Measurements from ENCODE around the gene RAP1GAP. TPM values are rescaled to one million over a fixed set of nuclear protein-coding genes. Genes with fewer than 3 reads are reported as not detected.
A peak's percentile ranks its signal among the peaks of the same experiment; 100 is the strongest.

RAP1GAP gene
- polyA plus RNA-seq (2011; rRNA removed) = 16.7 and 21.4 TPM in 2 replicates
- 8.2 and 10.2 TPM in 2 replicates for polyA plus RNA-seq (2012; cell fraction: cytosol; rRNA removed)
- 11.6 and 12.4 TPM in 2 replicates for polyA plus RNA-seq (2012; cell fraction: nucleus; rRNA removed)
- polyA plus RNA-seq (2017; fragmentation: RNase III; extraction: RNeasy Plus Mini Kit Qiagen cat#74134 plus additional on column Dnase treatment) = 4.3 to 5.4 TPM (median 5.1 TPM) in 3 replicates
- 24.1 and 28.7 TPM in 2 replicates for polyA minus RNA-seq (2011; rRNA and poly(A)+ RNA removed)

DNA sequence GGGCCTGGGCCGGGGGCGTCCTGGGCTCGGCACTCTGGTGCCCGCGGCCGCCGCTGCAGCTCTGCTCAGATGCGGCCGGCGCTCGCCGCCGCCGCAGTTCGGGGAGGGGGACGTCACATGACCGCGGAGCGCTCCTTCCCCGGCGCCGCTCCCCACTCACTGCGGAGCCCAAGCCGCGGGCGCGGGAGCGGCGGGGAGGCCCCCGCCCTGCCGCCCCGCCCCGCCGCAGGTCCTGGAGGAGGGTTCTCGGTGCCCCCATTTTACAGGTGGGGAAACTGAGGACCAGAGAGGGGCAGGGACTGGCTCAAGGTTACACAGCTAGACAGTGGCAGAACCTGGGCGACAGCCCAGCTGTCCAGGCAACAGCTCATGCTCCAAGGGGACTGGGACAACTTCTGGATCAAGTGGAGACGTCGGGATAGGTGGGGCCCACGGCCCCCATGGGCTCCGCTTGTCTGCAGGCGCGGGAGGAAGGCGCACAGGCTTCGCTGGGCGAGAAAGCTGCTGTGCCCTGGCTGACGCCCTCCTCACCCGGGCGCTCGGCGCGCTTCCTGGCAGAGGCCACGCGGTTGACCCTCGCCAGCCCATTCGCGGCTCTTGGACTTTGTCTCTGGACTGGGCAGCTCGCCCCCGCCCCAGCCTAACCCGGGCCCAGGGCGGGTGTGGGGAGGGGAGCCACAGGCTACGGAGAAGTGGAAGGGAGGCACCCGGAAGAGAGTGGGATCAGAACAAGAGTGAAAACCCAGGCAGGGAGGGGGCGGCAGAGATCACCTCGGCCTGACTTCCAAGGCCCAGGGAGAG lies at the start of gene RAP1GAP:
TSS of gene RAP1GAP (minus strand) at position 100 of the 801 bp plus-strand sequence. CDS start 49,325 bp downstream, outside the sequence.
- DNase-seq (ENCODE audit: low read depth in 1 of 2, low spot score in 1 of 2) (no peak), ATAC-seq (peak in 1 of 2 experiments; percentile 41; a peak in 3 of 6 replicates), FAIRE-seq (no peak)
- H3K4me3 ChIP-seq = peak within 1 kb of the TSS; percentile 45
- CTCF ChIA-PET = interaction anchor here (0.7 to 1.4 kb wide), 4 partner anchors 11 to 301 kb away, joined by 3 read pairs; no protein-coding TSS in a partner anchor
- POLR2A ChIA-PET = no interaction called here
- WGBS (ENCODE audit: missing lambda C conversion rate) = 73% methylated on average over 11 of the region's 64 CpGs
- H3K9me3 ChIP-seq = no peaks in the 10 kb centered on the region
- H3K27ac ChIP-seq = peak within 1 kb of the TSS; percentile 33 to 72; a peak in 4 of 6 replicates
- no peak for TF ChIP-seq EHF (CRISPR knock-in tag; IDR thresholded peaks at IDR 0.05)
- TF ChIP-seq BHLHE40 (IDR thresholded peaks at IDR 0.05; ENCODE audit: low read depth, low read length) = no peak
- TF ChIP-seq RAD21 (conservative IDR thresholded peaks at IDR 0.05 in 1 of 2, IDR thresholded peaks at IDR 0.05 in 1 of 2) = no peak
- TF ChIP-seq TFCP2L1 (CRISPR knock-in tag; IDR thresholded peaks at IDR 0.05) = no peak
- no peak for TF ChIP-seq ZNF302 (CRISPR knock-in tag; IDR thresholded peaks at IDR 0.05)
- TF ChIP-seq RARB (CRISPR knock-in tag; IDR thresholded peaks at IDR 0.05) = no peak
- TF ChIP-seq HOXB13 (CRISPR knock-in tag; IDR thresholded peaks at IDR 0.05; ENCODE audit: low read depth) = no peak
- TF ChIP-seq ZFP36 (IDR thresholded peaks at IDR 0.05; ENCODE audit: borderline replicate concordance, partially characterized antibody) = no peak
- TF ChIP-seq CBX2 (IDR thresholded peaks at IDR 0.05; ENCODE audit: borderline replicate concordance, low read depth) = no peak
- no peak for TF ChIP-seq HES2 (IDR thresholded peaks at IDR 0.05)
- TF ChIP-seq EHMT2 (IDR thresholded peaks at IDR 0.05; ENCODE audit: low read depth) = no peak
- TF ChIP-seq CEBPB (IDR thresholded peaks at IDR 0.05) = no peak
- TF ChIP-seq CBX8 (IDR thresholded peaks at IDR 0.05) = no peak
- TF ChIP-seq EP300 (IDR thresholded peaks at IDR 0.05) = no peak
- no peak for TF ChIP-seq HOXB5 (CRISPR knock-in tag; IDR thresholded peaks at IDR 0.05)
- no peak for TF ChIP-seq KDM5A (IDR thresholded peaks at IDR 0.05)
- TF ChIP-seq POLR2AphosphoS2 (conservative IDR thresholded peaks at IDR 0.05; ENCODE audit: low read length) = no peak
- TF ChIP-seq, protein P1, sequence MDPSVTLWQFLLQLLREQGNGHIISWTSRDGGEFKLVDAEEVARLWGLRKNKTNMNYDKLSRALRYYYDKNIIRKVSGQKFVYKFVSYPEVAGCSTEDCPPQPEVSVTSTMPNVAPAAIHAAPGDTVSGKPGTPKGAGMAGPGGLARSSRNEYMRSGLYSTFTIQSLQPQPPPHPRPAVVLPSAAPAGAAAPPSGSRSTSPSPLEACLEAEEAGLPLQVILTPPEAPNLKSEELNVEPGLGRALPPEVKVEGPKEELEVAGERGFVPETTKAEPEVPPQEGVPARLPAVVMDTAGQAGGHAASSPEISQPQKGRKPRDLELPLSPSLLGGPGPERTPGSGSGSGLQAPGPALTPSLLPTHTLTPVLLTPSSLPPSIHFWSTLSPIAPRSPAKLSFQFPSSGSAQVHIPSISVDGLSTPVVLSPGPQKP (IDR thresholded peaks at IDR 0.05; ENCODE audit: low read depth, low read length) = no peak
- no peak for TF ChIP-seq CTCF (IDR thresholded peaks at IDR 0.05)
- no peak for TF ChIP-seq NR3C1 (IDR thresholded peaks at IDR 0.05)
- H3K4me1 ChIP-seq = 0 out of 3 replicates have a peak, but pooled peaks cover 3% of the 10 kb centered on the region
- peak within 1 kb of the TSS; percentile 99 for H3K4me2 ChIP-seq

DNA sequence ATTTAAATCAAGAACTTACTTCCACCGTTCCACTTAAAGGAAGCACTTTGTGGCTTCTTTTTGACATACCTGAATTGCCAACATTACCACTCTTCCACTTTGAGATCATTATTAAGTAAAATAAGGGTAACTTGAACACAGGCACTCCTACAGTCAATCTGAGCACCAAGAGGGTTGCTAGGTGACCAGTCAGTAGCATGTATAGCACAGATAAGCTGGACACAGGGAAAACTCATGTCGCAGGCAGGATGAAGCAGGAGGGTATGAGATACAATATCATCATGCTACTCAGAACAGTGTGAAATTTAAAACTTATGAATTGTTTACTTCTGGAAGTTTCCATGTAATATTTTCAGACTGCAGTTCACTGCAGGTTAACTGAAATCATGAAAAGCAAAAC lies 47.0 kb upstream of the RAP1GAP start:
- no peak for ATAC-seq
- no peaks in the 10 kb centered on the region; the same call in 2 of the 3 replicates for H3K4me1 ChIP-seq
- DNase-seq (ENCODE audit: low read depth in 1 of 2, low spot score in 1 of 2) = no peak
- POLR2A ChIA-PET = no interaction called here
- H3K9me3 ChIP-seq = no peaks in the 10 kb centered on the region
- 93% methylated on average over 2 of the region's 2 CpGs for WGBS (ENCODE audit: missing lambda C conversion rate)
- no peak for TF ChIP-seq MAFK (IDR thresholded peaks at IDR 0.05; ENCODE audit: partially characterized antibody)
- TF ChIP-seq ZC3H11A (IDR thresholded peaks at IDR 0.05) = no peak
- TF ChIP-seq ZSCAN20 (CRISPR knock-in tag; IDR thresholded peaks at IDR 0.05) = no peak
- TF ChIP-seq CTCF (IDR thresholded peaks at IDR 0.05) = no peak
- no peak for TF ChIP-seq CHD2 (IDR thresholded peaks at IDR 0.05; ENCODE audit: low read length, partially characterized antibody)
- no peak for TF ChIP-seq ESRRA (IDR thresholded peaks at IDR 0.05; ENCODE audit: borderline replicate concordance, low read length)
- no peak for TF ChIP-seq NPAS2 (CRISPR knock-in tag; IDR thresholded peaks at IDR 0.05; ENCODE audit: borderline replicate concordance)
- no peak for TF ChIP-seq SREBF2 (IDR thresholded peaks at IDR 0.05)
- no peak for TF ChIP-seq CEBPB (IDR thresholded peaks at IDR 0.05)
- TF ChIP-seq HOXB13 (CRISPR knock-in tag; IDR thresholded peaks at IDR 0.05; ENCODE audit: low read depth) = no peak
- TF ChIP-seq, protein P2, sequence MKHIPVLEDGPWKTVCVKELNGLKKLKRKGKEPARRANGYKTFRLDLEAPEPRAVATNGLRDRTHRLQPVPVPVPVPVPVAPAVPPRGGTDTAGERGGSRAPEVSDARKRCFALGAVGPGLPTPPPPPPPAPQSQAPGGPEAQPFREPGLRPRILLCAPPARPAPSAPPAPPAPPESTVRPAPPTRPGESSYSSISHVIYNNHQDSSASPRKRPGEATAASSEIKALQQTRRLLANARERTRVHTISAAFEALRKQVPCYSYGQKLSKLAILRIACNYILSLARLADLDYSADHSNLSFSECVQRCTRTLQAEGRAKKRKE (CRISPR knock-in tag; IDR thresholded peaks at IDR 0.05; ENCODE audit: low read depth) = no peak
- no peak for TF ChIP-seq HEYL (CRISPR knock-in tag; IDR thresholded peaks at IDR 0.05)
- TF ChIP-seq BHLHE40 (IDR thresholded peaks at IDR 0.05; ENCODE audit: low read depth, low read length) = no peak
- TF ChIP-seq FOSB (CRISPR knock-in tag; IDR thresholded peaks at IDR 0.05) = no peak
- no peak overlapping the region for H3K4me3 ChIP-seq
- FAIRE-seq = no peak
- H3K4me2 ChIP-seq = no peak overlapping the region
- no peak overlapping the region for H3K27ac ChIP-seq
- CTCF ChIA-PET = no interaction called here

All from A549 (cell line).